ENCODE results near the gene ADAMTSL1.

ADAMTSL1 gene

DNA sequence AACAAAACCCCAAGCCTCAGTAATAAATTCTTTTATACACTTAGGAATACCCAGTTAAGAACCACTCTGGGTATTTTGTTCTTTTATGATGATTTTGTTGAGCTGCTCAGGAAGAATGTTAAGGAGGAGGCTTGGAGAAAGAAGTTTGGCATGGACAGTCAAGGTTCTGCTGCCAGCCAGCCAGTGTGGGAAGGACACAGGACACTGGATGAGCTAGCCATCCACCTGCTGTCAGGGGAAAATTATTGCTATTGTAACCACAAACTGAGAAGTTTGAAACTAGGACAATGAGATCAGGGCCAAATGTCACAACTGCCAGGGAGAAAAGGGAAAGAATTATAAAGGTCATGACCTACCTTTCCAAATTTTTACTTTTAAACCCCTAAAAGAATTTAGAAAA, 25.9 kb upstream of the ADAMTSL1 start:
- TF ChIP-seq, protein P1, sequence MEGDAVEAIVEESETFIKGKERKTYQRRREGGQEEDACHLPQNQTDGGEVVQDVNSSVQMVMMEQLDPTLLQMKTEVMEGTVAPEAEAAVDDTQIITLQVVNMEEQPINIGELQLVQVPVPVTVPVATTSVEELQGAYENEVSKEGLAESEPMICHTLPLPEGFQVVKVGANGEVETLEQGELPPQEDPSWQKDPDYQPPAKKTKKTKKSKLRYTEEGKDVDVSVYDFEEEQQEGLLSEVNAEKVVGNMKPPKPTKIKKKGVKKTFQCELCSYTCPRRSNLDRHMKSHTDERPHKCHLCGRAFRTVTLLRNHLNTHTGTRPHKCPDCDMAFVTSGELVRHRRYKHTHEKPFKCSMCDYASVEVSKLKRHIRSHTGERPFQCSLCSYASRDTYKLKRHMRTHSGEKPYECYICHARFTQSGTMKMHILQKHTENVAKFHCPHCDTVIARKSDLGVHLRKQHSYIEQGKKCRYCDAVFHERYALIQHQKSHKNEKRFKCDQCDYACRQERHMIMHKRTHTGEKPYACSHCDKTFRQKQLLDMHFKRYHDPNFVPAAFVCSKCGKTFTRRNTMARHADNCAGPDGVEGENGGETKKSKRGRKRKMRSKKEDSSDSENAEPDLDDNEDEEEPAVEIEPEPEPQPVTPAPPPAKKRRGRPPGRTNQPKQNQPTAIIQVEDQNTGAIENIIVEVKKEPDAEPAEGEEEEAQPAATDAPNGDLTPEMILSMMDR (conservative IDR thresholded peaks at IDR 0.05; ENCODE audit: control insufficient read depth, insufficient read depth, low read depth, low read length) = no peak
- no peak overlapping the region for H3K4me3 ChIP-seq (ENCODE audit: control insufficient read depth, low read depth, low read length)
- no peak for DNase-seq (ENCODE audit: low read depth)

DNA sequence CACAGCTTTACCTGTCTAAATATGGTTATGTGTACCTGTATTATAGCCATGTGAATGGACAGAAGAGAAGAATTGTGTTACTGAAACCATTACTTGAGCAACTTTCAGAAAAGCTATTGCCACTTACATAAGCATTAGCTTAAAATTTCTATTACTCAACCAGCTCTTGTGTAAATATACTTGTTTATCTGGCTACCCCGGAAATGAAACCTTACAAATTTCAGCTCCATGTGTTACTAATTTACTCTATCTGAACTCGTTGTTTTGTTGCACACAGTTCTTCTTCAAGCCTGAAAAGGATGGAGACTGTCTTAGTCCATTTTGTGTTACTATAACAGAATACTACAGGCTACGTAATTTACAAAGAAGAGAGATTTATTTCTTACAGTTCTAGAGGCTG, 22.5 kb upstream of the ADAMTSL1 start:
- TF ChIP-seq, protein P1 (conservative IDR thresholded peaks at IDR 0.05; ENCODE audit: control insufficient read depth, insufficient read depth, low read depth, low read length) = no peak
- no peak overlapping the region for H3K4me3 ChIP-seq (ENCODE audit: control insufficient read depth, low read depth, low read length)
- peak; percentile 71 for DNase-seq (ENCODE audit: low read depth)

DNA sequence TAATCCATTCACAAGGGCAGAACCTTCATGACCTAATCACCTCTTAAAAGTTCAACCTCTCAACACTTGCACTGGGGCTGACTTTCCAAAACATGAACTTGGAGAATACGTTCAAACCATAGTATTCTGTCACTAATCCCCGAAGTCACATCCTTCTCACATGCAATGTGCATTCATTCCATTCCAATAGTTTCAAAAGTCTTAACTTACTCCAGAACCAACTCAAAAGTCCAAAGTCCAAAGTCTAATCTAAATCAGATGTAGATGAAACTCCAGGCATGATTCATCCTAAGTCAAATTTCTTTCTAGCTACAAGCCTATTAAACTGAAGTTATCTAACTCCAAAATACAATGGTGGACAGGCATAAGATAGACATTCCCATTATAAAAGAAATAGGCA, 21.7 kb upstream of the ADAMTSL1 start:
- TF ChIP-seq, protein P1 (conservative IDR thresholded peaks at IDR 0.05; ENCODE audit: control insufficient read depth, insufficient read depth, low read depth, low read length) = no peak
- H3K4me3 ChIP-seq (ENCODE audit: control insufficient read depth, low read depth, low read length) = no peak overlapping the region
- no peak for DNase-seq (ENCODE audit: low read depth)

DNA sequence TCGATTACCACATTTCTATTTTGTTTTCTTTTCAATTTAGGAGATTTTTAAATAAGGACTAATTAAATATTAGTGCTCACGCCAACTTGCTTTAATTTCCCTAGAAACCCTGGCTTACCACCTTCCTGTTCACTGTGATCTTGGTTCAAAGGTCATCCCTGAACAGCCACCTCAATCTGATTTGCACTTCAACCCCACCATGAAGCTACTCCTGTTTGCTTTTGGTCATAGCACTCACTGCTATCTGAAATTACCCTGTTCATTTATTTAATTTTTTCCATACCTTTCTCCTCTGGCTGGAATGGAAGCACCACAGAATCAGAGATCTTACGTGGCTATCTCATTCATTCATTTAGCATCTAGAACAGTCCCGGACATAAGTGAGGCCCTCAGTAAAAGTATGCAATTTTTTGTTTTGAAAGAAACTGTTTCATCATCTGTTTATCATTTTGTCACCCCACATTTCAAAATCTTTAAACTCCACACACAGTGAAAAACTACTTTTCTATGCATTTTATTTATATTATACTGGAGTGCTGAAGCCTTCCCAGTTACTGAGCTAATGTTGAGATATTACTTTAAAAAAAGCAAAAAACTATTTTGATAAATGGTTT, 17.2 kb upstream of the ADAMTSL1 start:
- no peak for DNase-seq (ENCODE audit: low read depth)
- H3K4me3 ChIP-seq (ENCODE audit: control insufficient read depth, low read depth, low read length) = no peak overlapping the region
- TF ChIP-seq, protein P1 (conservative IDR thresholded peaks at IDR 0.05; ENCODE audit: control insufficient read depth, insufficient read depth, low read depth, low read length) = no peak

DNA sequence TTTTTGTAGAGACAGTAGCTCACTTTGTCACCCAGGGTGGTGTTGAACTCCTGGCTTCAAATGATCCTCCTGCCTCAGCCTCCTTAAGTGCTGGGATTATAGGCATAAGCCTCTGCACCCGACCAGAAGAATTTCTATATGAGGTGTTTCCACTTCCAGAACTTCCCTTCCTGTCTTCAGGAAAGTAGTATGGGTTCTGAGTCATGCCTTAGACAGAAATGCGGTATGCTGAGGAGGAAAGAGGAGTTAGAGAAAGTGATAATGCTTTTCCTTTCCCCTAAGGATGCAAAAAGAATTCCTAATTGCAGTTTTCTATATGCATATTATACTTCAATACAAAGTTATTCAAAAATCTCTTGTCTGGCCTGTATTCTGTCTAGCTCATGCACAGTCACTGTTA, 16.4 kb upstream of the ADAMTSL1 start:
- no peak overlapping the region for H3K4me3 ChIP-seq (ENCODE audit: control insufficient read depth, low read depth, low read length)
- TF ChIP-seq, protein P1 (conservative IDR thresholded peaks at IDR 0.05; ENCODE audit: control insufficient read depth, insufficient read depth, low read depth, low read length) = no peak
- peak; percentile 38 for DNase-seq (ENCODE audit: low read depth)

DNA sequence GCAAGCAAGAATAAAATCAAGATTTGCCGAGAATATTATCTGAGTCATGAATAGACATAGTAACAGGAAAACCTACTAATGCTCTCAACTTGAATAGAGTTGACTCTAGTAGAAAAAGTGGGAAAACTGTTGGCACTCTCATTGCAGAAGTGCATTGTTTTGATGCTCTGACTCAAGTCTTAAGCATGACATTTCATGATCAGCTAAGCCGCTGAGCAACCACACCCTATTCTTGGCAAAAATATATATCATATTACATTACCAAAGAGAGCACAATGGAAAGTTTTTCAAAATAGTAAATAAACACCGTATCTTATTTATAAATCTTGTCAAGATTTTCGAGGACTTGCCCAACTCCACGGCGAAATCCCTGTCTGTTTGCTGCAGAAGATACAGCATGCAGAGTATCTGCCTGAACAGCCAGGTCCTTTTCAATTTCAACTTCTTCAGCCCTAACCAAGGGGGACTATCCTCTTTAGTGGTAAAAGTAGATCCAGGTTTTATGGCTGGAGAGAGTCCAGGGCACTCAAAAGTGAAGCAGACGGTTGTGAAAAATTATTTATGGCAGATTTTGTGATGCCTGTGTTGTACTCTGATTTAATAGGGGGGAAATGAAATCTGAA, 13.9 kb upstream of the ADAMTSL1 start:
- peak overlapping the region; percentile 12 for H3K4me3 ChIP-seq (ENCODE audit: control insufficient read depth, low read depth, low read length)
- TF ChIP-seq, protein P1 (conservative IDR thresholded peaks at IDR 0.05; ENCODE audit: control insufficient read depth, insufficient read depth, low read depth, low read length) = no peak
- DNase-seq (ENCODE audit: low read depth) = peak; percentile 96
